ENCODE data around the gene SIM2.

DNA sequence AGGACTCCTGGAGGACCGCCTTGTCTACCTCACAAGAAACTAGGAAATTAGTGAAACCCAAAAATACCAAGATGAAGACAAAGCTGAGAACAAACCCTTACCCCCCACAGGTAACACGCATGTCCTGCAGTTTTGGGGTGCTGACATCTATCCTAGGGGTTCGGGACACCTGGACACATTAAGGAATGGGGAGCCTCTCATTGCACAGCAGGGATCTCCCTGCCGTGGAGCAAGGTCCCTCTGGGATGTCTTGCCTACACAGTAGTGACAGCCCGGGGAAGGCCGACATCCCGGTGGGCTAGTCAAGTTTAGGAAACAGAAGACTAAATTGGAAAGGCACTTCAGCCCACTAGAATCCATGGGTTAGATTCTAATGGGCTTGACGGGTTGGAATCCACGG lies 44.5 kb downstream of the SIM2 start:
- TF ChIP-seq, protein P1, sequence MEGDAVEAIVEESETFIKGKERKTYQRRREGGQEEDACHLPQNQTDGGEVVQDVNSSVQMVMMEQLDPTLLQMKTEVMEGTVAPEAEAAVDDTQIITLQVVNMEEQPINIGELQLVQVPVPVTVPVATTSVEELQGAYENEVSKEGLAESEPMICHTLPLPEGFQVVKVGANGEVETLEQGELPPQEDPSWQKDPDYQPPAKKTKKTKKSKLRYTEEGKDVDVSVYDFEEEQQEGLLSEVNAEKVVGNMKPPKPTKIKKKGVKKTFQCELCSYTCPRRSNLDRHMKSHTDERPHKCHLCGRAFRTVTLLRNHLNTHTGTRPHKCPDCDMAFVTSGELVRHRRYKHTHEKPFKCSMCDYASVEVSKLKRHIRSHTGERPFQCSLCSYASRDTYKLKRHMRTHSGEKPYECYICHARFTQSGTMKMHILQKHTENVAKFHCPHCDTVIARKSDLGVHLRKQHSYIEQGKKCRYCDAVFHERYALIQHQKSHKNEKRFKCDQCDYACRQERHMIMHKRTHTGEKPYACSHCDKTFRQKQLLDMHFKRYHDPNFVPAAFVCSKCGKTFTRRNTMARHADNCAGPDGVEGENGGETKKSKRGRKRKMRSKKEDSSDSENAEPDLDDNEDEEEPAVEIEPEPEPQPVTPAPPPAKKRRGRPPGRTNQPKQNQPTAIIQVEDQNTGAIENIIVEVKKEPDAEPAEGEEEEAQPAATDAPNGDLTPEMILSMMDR (IDR thresholded peaks at IDR 0.05), result no peak
- no peak for TF ChIP-seq ZFX (IDR thresholded peaks at IDR 0.05; ENCODE audit: borderline replicate concordance)
